ENCODE data around the gene TMEM245. TPM values are rescaled to one million over a fixed set of nuclear protein-coding genes. Genes with fewer than 3 reads are reported as not detected.
A peak's percentile ranks its signal among the peaks of the same experiment; 100 is the strongest.

TMEM245 gene
- total RNA-seq, 4 donors from 2014 or later, result 45.7 to 121 (median 71.4) TPM

- no peak for ATAC-seq
- intact Hi-C loops (cut with DNase I; ENCODE audit: low total_unique reads) (no loop called here), in situ Hi-C loops (cut with MboI; ENCODE audit: low sequenced_read_pairs in 4 of 4) (no loop called here)
- Histone ChIP-seq H3K4me3 (no peak overlapping the region), H3K9me3 (peaks cover 0 to 5% (median 0%) of the 10 kb centered on the region in 3 donors), H3K36me3 (no peaks in the 10 kb centered on the region), H3K27me3 (no peaks in the 10 kb centered on the region), H3K4me1 (peaks cover 6 to 7% of the 10 kb centered on the region in 2 donors), H3K27ac (peak overlapping the region in 2 of 4 donors; percentile 44 to 45)
- no peak for DNase-seq
- TF ChIP-seq POLR2A (IDR thresholded peaks at IDR 0.05), result no peak
- TF ChIP-seq CTCF (IDR thresholded peaks at IDR 0.05 in 4 of 5, conservative IDR thresholded peaks at IDR 0.05 in 1 of 5), result no peak
Measured at GRCh38 chr9:109005678-109006077, 114.1 kb downstream of the TMEM245 start.

DNA sequence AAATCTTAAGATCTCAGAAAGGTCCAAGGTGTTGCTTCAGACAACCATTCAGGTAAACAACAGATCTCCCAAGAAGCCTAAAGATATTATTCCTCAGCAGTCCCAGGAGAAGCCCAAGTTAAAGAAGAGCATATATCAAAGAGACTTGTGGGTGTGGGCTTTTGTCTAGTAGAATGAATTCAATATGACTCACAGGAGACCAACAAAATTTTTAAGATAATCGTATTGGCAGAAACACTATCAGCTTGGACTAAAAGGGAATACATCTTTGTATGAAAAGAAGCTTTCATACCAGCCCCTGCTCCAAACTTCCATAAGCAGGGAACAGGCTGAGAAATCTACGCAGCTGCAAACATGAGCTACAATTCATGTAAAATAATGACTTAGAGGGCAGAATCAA lies 116.6 kb downstream of the TMEM245 start:
- in situ Hi-C loops (cut with MboI; ENCODE audit: low sequenced_read_pairs in 4 of 4) (no loop called here), intact Hi-C loops (cut with DNase I; ENCODE audit: low total_unique reads) (no loop called here)
- no peaks in the 10 kb centered on the region for H3K27me3 ChIP-seq
- H3K4me3 ChIP-seq, result no peak overlapping the region
- DNase-seq (no peak), ATAC-seq (no peak)
- H3K9me3 ChIP-seq, result peaks cover 0 to 5% (median 0%) of the 10 kb centered on the region in 3 donors
- TF ChIP-seq POLR2A (IDR thresholded peaks at IDR 0.05) (no peak), CTCF (IDR thresholded peaks at IDR 0.05 in 4 of 5, conservative IDR thresholded peaks at IDR 0.05 in 1 of 5) (no peak)
- H3K4me1 ChIP-seq, result no peaks in the 10 kb centered on the region
- H3K36me3 ChIP-seq, result no peaks in the 10 kb centered on the region
- no peak overlapping the region for H3K27ac ChIP-seq

DNA sequence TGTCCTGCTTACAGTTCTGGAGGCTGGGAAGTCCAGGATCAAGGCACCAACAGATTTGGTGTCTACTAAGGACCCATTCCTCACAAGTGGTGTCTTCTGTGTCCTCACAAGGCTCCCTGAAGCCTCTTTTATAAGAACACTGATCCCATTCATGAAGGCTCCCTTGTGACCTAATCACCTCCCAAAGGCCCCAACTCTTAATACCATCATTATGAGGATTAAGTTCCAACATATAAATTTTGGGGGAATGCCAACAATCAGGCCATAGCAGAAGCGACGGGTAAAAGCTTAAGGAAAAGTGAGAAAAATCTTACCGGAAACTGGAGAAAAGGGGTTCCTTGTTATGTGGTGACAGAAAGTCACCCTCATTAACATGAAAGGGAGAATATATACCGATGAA lies 117.6 kb downstream of the TMEM245 start:
- Histone ChIP-seq H3K27me3 (no peaks in the 10 kb centered on the region), H3K9me3 (peaks cover 0 to 5% (median 0%) of the 10 kb centered on the region in 3 donors), H3K4me1 (no peaks in the 10 kb centered on the region), H3K4me3 (no peak overlapping the region), H3K36me3 (no peaks in the 10 kb centered on the region), H3K27ac (no peak overlapping the region)
- no peak for ATAC-seq
- no peak for DNase-seq
- intact Hi-C loops (cut with DNase I; ENCODE audit: low total_unique reads), result no loop called here
- in situ Hi-C loops (cut with MboI; ENCODE audit: low sequenced_read_pairs in 4 of 4), result no loop called here
- TF ChIP-seq POLR2A (IDR thresholded peaks at IDR 0.05), result no peak
- no peak for TF ChIP-seq CTCF (IDR thresholded peaks at IDR 0.05 in 4 of 5, conservative IDR thresholded peaks at IDR 0.05 in 1 of 5)

DNA sequence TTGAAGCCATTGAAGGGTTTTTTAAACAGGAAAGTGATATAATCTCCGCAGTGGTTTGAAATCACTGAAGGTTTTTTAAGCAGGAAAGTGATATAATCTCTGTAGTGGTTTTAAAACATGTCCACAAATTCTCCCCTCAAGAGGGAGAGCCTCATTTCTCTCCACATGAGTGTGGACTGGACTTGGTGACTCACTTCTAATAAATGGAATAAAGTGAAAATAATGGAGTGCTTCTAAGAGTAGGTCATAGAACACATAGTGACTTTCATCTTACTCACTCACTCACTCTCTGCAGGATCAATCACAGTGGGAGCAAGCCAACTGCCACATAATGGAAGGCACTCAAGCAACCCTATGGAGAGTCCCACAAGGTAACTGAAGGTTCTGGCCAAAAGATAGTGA lies 118.5 kb downstream of the TMEM245 start:
- no peaks in the 10 kb centered on the region for H3K36me3 ChIP-seq
- peaks cover 0 to 5% (median 0%) of the 10 kb centered on the region in 3 donors for H3K9me3 ChIP-seq
- DNase-seq, result no peak
- no peak for TF ChIP-seq CTCF (IDR thresholded peaks at IDR 0.05 in 4 of 5, conservative IDR thresholded peaks at IDR 0.05 in 1 of 5)
- H3K27ac ChIP-seq, result no peak overlapping the region
- no peak overlapping the region for H3K4me3 ChIP-seq
- no peaks in the 10 kb centered on the region for H3K27me3 ChIP-seq
- H3K4me1 ChIP-seq, result no peaks in the 10 kb centered on the region
- in situ Hi-C loops (cut with MboI; ENCODE audit: low sequenced_read_pairs in 4 of 4), result no loop called here
- no peak for ATAC-seq
- intact Hi-C loops (cut with DNase I; ENCODE audit: low total_unique reads), result no loop called here

- no peaks in the 10 kb centered on the region for H3K27me3 ChIP-seq
- ATAC-seq, result no peak
- H3K27ac ChIP-seq, result peak overlapping the region in 3 of 4 donors; percentile 31 to 53 (median 50)
- intact Hi-C loops (cut with DNase I; ENCODE audit: low total_unique reads) (no loop called here), in situ Hi-C loops (cut with MboI; ENCODE audit: low sequenced_read_pairs in 4 of 4) (no loop called here)
- peaks cover 0 to 8% of the 10 kb centered on the region in 2 donors for H3K4me1 ChIP-seq
- no peaks in the 10 kb centered on the region for H3K36me3 ChIP-seq
- DNase-seq, result no peak
- H3K4me3 ChIP-seq, result no peak overlapping the region
- no peak for TF ChIP-seq CTCF (IDR thresholded peaks at IDR 0.05 in 4 of 5, conservative IDR thresholded peaks at IDR 0.05 in 1 of 5)
- TF ChIP-seq POLR2A (IDR thresholded peaks at IDR 0.05), result no peak
- H3K9me3 ChIP-seq, result no peaks in the 10 kb centered on the region
Measured at GRCh38 chr9:108997112-108997511, 122.6 kb downstream of the TMEM245 start.

Data from gastrocnemius medialis (tissue), 4 donors.